ENCODE results near the gene AQP1. TPM values are rescaled to one million over a fixed set of nuclear protein-coding genes. Genes with fewer than 3 reads are reported as not detected.

Gene AQP1
- total RNA-seq, 1 experiment from 2014 or later, result 0.52 TPM

- BruUV-seq (replicated peaks), result no TSS peak
- intact Hi-C loops (cut with micrococcal nuclease; ENCODE audit: unreplicated experiment), result no loop called here
- TF ChIP-seq CTCF (IDR thresholded peaks at IDR 0.05; ENCODE audit: insufficient read depth in 1 of 2, low read depth in 1 of 2, low read length in 1 of 2, severe bottlenecking in 1 of 2, unreplicated experiment in 1 of 2), result no peak
- no peaks in the 10 kb centered on the region for H3K4me1 Mint-ChIP-seq (ENCODE audit: low read depth, unreplicated experiment)
- ChIA-PET POLR2A (no interaction called here), CTCF (no interaction called here)
- Histone ChIP-seq H3K9me3 (0 out of 2 replicates have a peak, but pooled peaks cover 3% of the 10 kb centered on the region), H3K4me3 (ENCODE audit: low read depth, low read length) (no peak overlapping the region), H3K4me1 (no peaks in the 10 kb centered on the region), H3K36me3 (ENCODE audit: control insufficient read depth, insufficient read depth, low read length) (no peaks in the 10 kb centered on the region), H3K27me3 (replicated peaks; ENCODE audit: control insufficient read depth, insufficient read depth, low read length) (no peaks in the 10 kb centered on the region)
- no peak for DNase-seq
- H3K27me3 Mint-ChIP-seq (ENCODE audit: insufficient read depth, unreplicated experiment), result no peaks in the 10 kb centered on the region
- H3K9me3 Mint-ChIP-seq (ENCODE audit: unreplicated experiment), result no peaks in the 10 kb centered on the region
- H3K36me3 Mint-ChIP-seq (ENCODE audit: insufficient read depth, unreplicated experiment), result no peaks in the 10 kb centered on the region
- H3K27ac Mint-ChIP-seq (ENCODE audit: unreplicated experiment), result no peak overlapping the region
- H3K4me3 Mint-ChIP-seq (ENCODE audit: unreplicated experiment), result no peak overlapping the region
Measured at GRCh38 chr7:30929686-30930085, 18.0 kb downstream of the AQP1 start.

- BruUV-seq (replicated peaks), result no TSS peak
- Histone ChIP-seq H3K4me1 (no peaks in the 10 kb centered on the region), H3K4me3 (ENCODE audit: low read depth, low read length) (no peak overlapping the region), H3K36me3 (ENCODE audit: control insufficient read depth, insufficient read depth, low read length) (no peaks in the 10 kb centered on the region), H3K9me3 (0 out of 2 replicates have a peak, but pooled peaks cover 3% of the 10 kb centered on the region), H3K27me3 (replicated peaks; ENCODE audit: control insufficient read depth, insufficient read depth, low read length) (no peaks in the 10 kb centered on the region)
- H3K4me3 Mint-ChIP-seq (ENCODE audit: unreplicated experiment), result no peak overlapping the region
- no peaks in the 10 kb centered on the region for H3K9me3 Mint-ChIP-seq (ENCODE audit: unreplicated experiment)
- CTCF ChIA-PET, result no interaction called here
- no peaks in the 10 kb centered on the region for H3K36me3 Mint-ChIP-seq (ENCODE audit: insufficient read depth, unreplicated experiment)
- no peak overlapping the region for H3K27ac Mint-ChIP-seq (ENCODE audit: unreplicated experiment)
- no peaks in the 10 kb centered on the region for H3K4me1 Mint-ChIP-seq (ENCODE audit: low read depth, unreplicated experiment)
- no peak for TF ChIP-seq CTCF (IDR thresholded peaks at IDR 0.05; ENCODE audit: insufficient read depth in 1 of 2, low read depth in 1 of 2, low read length in 1 of 2, severe bottlenecking in 1 of 2, unreplicated experiment in 1 of 2)
- no peaks in the 10 kb centered on the region for H3K27me3 Mint-ChIP-seq (ENCODE audit: insufficient read depth, unreplicated experiment)
- DNase-seq, result no peak
- intact Hi-C loops (cut with micrococcal nuclease; ENCODE audit: unreplicated experiment), result no loop called here
- POLR2A ChIA-PET, result no interaction called here
Measured at GRCh38 chr7:30930621-30931020, 19.0 kb downstream of the AQP1 start.

GRCh38 chr7:30931161-30931928 is 19.7 kb downstream of the AQP1 start:
- Mint-ChIP-seq H3K4me3 (ENCODE audit: unreplicated experiment) (no peak overlapping the region), H3K9me3 (ENCODE audit: unreplicated experiment) (no peaks in the 10 kb centered on the region), H3K4me1 (ENCODE audit: low read depth, unreplicated experiment) (no peaks in the 10 kb centered on the region), H3K27me3 (ENCODE audit: insufficient read depth, unreplicated experiment) (no peaks in the 10 kb centered on the region), H3K36me3 (ENCODE audit: insufficient read depth, unreplicated experiment) (no peaks in the 10 kb centered on the region), H3K27ac (ENCODE audit: unreplicated experiment) (peak overlapping the region; percentile 57)
- DNase-seq, result peak in 1 of 2 experiments; percentile 48
- H3K9me3 ChIP-seq, result 0 out of 2 replicates have a peak, but pooled peaks cover 3% of the 10 kb centered on the region
- TF ChIP-seq CTCF (IDR thresholded peaks at IDR 0.05; ENCODE audit: insufficient read depth in 1 of 2, low read depth in 1 of 2, low read length in 1 of 2, severe bottlenecking in 1 of 2, unreplicated experiment in 1 of 2), result no peak
- no peaks in the 10 kb centered on the region for H3K36me3 ChIP-seq (ENCODE audit: control insufficient read depth, insufficient read depth, low read length)
- no TSS peak for BruUV-seq (replicated peaks)
- intact Hi-C loops (cut with micrococcal nuclease; ENCODE audit: unreplicated experiment), result no loop called here
- no peaks in the 10 kb centered on the region for H3K27me3 ChIP-seq (replicated peaks; ENCODE audit: control insufficient read depth, insufficient read depth, low read length)
- CTCF ChIA-PET, result no interaction called here
- POLR2A ChIA-PET, result no interaction called here
- no peak overlapping the region for H3K4me3 ChIP-seq (ENCODE audit: low read depth, low read length)
- no peaks in the 10 kb centered on the region for H3K4me1 ChIP-seq

All from Caco-2 (cell line).